Activated B cell treated with CpG ODN at 0.5 μM for 24 hours (primary cell): ENCODE data around the gene R3HCC1L. TPM values are rescaled to one million over a fixed set of nuclear protein-coding genes. Genes with fewer than 3 reads are reported as not detected.
"Not testable (repeated sequence)": the region's sequence is repeated elsewhere in the genome, so short reads cannot be mapped to it uniquely, and the experiment has no call there.

Experiments used
- ATAC-seq: fragments of 200-7000 bp; cut with Tn5 transposase; one replicate; pipeline ENCODE4 v1.10.0; 2021; ENCODE audit warnings: low read depth, mild to moderate bottlenecking, moderate library complexity
- CTCF ChIA-PET: fragments of 350-600 bp; sonication (Branson Sonifier 250); formaldehyde crosslinking; loops from one replicate; lab custom pipeline; 2021; ENCODE audit warnings: antibody characterized with exemption; lab: Charles Lee
- POLR2A ChIA-PET: fragments of 350-600 bp; sonication (Branson Sonifier 250); formaldehyde crosslinking; loops from one replicate; lab custom pipeline; 2021; ENCODE audit warnings: antibody characterized with exemption; lab: Charles Lee
- DNase-seq: peaks from one replicate; pipeline ENCODE4 v3.0.0; 2022
- H3K27ac Mint-ChIP-seq: one replicate; pipeline ENCODE4 v1.8.0; 2020; ENCODE audit warnings: mixed read lengths
- H3K27me3 Mint-ChIP-seq: one replicate; pipeline ENCODE4 v1.8.0; 2021; ENCODE audit warnings: mixed read lengths
- H3K36me3 Mint-ChIP-seq: one replicate; pipeline ENCODE4 v1.8.0; 2021; ENCODE audit warnings: low read depth, mixed read lengths
- H3K4me1 Mint-ChIP-seq: one replicate; pipeline ENCODE4 v1.8.0; 2021; ENCODE audit warnings: mixed read lengths
- H3K4me3 Mint-ChIP-seq: one replicate; pipeline ENCODE4 v1.8.0; 2020; ENCODE audit warnings: mild to moderate bottlenecking, mixed read lengths
- H3K9me3 Mint-ChIP-seq: one replicate; pipeline ENCODE4 v1.8.0; 2020; ENCODE audit warnings: mixed read lengths
- CTCF ChIP-seq: fragments of 200-600 bp; IDR thresholded peaks from one replicate; pipeline ENCODE4 v1.8.0; 2022; ENCODE audit warnings: antibody characterized with exemption, mild to moderate bottlenecking
- intact Hi-C: fragments of 100-400 bp; cut with micrococcal nuclease; formaldehyde crosslinking; loops from one replicate; pipeline ENCODE4 v1.15.1; 2024
- total RNA-seq: library from RNA; stranded (reverse); gene quantifications from 2 replicates; pipeline ENCODE4 v1.2.3, GENCODE V29; 2022

The R3HCC1L gene
- total RNA-seq, 1 donor from 2014 or later = 24.4 TPM

GRCh38 chr10:98186681-98187080, 52.2 kb downstream of the R3HCC1L start:
- Mint-ChIP-seq H3K4me3 (no peak overlapping the region), H3K27ac (no peak overlapping the region), H3K36me3 (peaks cover 77% of the 10 kb centered on the region), H3K27me3 (no peaks in the 10 kb centered on the region), H3K4me1 (peaks cover 3% of the 10 kb centered on the region), H3K9me3 (peaks cover 4% of the 10 kb centered on the region)
- no peak for TF ChIP-seq CTCF
- ChIA-PET POLR2A (no interaction called here), CTCF (no interaction called here)
- intact Hi-C loops = no loop called here
- DNase-seq (no peak), ATAC-seq (no peak)

- intact Hi-C loops, ATAC-seq, H3K4me3 Mint-ChIP-seq, DNase-seq, H3K27ac Mint-ChIP-seq, POLR2A ChIA-PET, CTCF ChIA-PET, H3K27me3 Mint-ChIP-seq: not testable (repeated sequence)
- peaks cover 69% of the 10 kb centered on the region for H3K36me3 Mint-ChIP-seq
- H3K4me1 Mint-ChIP-seq = peaks cover 13% of the 10 kb centered on the region
- H3K9me3 Mint-ChIP-seq = peaks cover 11% of the 10 kb centered on the region
These were observed 56.3 kb downstream of the R3HCC1L start for GRCh38 chr10:98190773-98191172.

- POLR2A ChIA-PET = no interaction called here
- Mint-ChIP-seq H3K9me3 (peaks cover 11% of the 10 kb centered on the region), H3K36me3 (peaks cover 55% of the 10 kb centered on the region), H3K4me1 (peaks cover 20% of the 10 kb centered on the region), H3K27ac (no peak overlapping the region), H3K4me3 (no peak overlapping the region), H3K27me3 (no peaks in the 10 kb centered on the region)
- no peak for TF ChIP-seq CTCF
- intact Hi-C loops = no loop called here
- ATAC-seq = no peak
- CTCF ChIA-PET = no interaction called here
- no peak for DNase-seq
These were observed 58.6 kb downstream of the R3HCC1L start for GRCh38 chr10:98193037-98193436.

- POLR2A ChIA-PET = no interaction called here
- H3K27ac Mint-ChIP-seq = no peak overlapping the region
- peaks cover 11% of the 10 kb centered on the region for H3K9me3 Mint-ChIP-seq
- DNase-seq (no peak), ATAC-seq (no peak)
- intact Hi-C loops = no loop called here
- H3K4me3 Mint-ChIP-seq = no peak overlapping the region
- no peaks in the 10 kb centered on the region for H3K27me3 Mint-ChIP-seq
- CTCF ChIA-PET = no interaction called here
- H3K36me3 Mint-ChIP-seq = peaks cover 50% of the 10 kb centered on the region
- peaks cover 20% of the 10 kb centered on the region for H3K4me1 Mint-ChIP-seq
- TF ChIP-seq CTCF = no peak
These were observed 60.2 kb downstream of the R3HCC1L start for GRCh38 chr10:98194633-98195032.

- Mint-ChIP-seq H3K27me3 (no peaks in the 10 kb centered on the region), H3K4me1 (peaks cover 20% of the 10 kb centered on the region), H3K9me3 (peaks cover 11% of the 10 kb centered on the region), H3K27ac (no peak overlapping the region), H3K36me3 (peaks cover 45% of the 10 kb centered on the region), H3K4me3 (no peak overlapping the region)
- peak; percentile 45 for ATAC-seq
- intact Hi-C loops = no loop called here
- ChIA-PET CTCF (no interaction called here), POLR2A (no interaction called here)
- no peak for DNase-seq
- no peak for TF ChIP-seq CTCF
These were observed 60.7 kb downstream of the R3HCC1L start for GRCh38 chr10:98195120-98195519.

- Mint-ChIP-seq H3K4me1 (peaks cover 20% of the 10 kb centered on the region), H3K9me3 (peaks cover 8% of the 10 kb centered on the region), H3K36me3 (peaks cover 36% of the 10 kb centered on the region), H3K27ac (no peak overlapping the region), H3K4me3 (no peak overlapping the region), H3K27me3 (no peaks in the 10 kb centered on the region)
- CTCF ChIA-PET = interaction anchor here (1.6 kb wide), 1 partner anchor 26 kb away, joined by 3 read pairs; no protein-coding TSS in a partner anchor
- DNase-seq (no peak), ATAC-seq (no peak)
- no peak for TF ChIP-seq CTCF
- intact Hi-C loops = no loop called here
- POLR2A ChIA-PET = no interaction called here
These were observed 62.5 kb downstream of the R3HCC1L start for GRCh38 chr10:98196985-98197384.
